ENCODE results near the gene EFNA3.
A peak's percentile ranks its signal among the peaks of the same experiment; 100 is the strongest.

- TF ChIP-seq CTCF (conservative IDR thresholded peaks at IDR 0.05; ENCODE audit: low read depth, low read length) = no peak
- no peak for TF ChIP-seq EZH2 (IDR thresholded peaks at IDR 0.05; ENCODE audit: low read length, unreplicated experiment)
- 0 out of 2 replicates have a peak, but pooled peaks have one; percentile 28 for TF ChIP-seq EZH2phosphoT487 (IDR thresholded peaks at IDR 0.05; ENCODE audit: borderline replicate concordance, low read length)
These were observed 1.9 kb downstream of the EFNA3 start for GRCh38 chr1:155080312-155081228.

All from PC-3 (cell line).